Caco-2 (cell line): Measurements from ENCODE around the gene PCDH15. TPM values are rescaled to one million over a fixed set of nuclear protein-coding genes. Genes with fewer than 3 reads are reported as not detected.

Source experiments
- BruUV-seq: library from RNA; stranded (reverse); fragments of 400-500 nt; replicated peaks from 2 replicates; lab custom pipeline; 2021; lab: Mats Ljungman, UMichigan
- CTCF ChIA-PET: fragments of 300-600 bp; sonication (Branson Sonifier 250); formaldehyde crosslinking; loops from one replicate; lab custom pipeline; 2022; ENCODE audit warnings: antibody characterized with exemption; lab: Charles Lee
- POLR2A ChIA-PET: fragments of 300-600 bp; sonication (Branson Sonifier 250); formaldehyde crosslinking; loops from one replicate; lab custom pipeline; 2022; ENCODE audit warnings: antibody characterized with exemption; lab: Charles Lee
- DNase-seq, 2 experiments: peaks; one replicate each; pipeline versions ENCODE4 v3.0.0 to v3.0.0-alpha.2; 2020 to 2022
- H3K27me3 ChIP-seq: replicated peaks from 2 replicates; pipeline ENCODE4 v1.6.0; 2011; ENCODE audit warnings: low read length; ENCODE audit not compliant: control insufficient read depth, insufficient read depth
- H3K36me3 ChIP-seq: 2 replicates; pipeline ENCODE4 v1.5.1; 2011; ENCODE audit warnings: low read length; ENCODE audit not compliant: control insufficient read depth, insufficient read depth
- H3K4me1 ChIP-seq: fragments of 250-450 bp; sonication (Bioruptor Pico); 2 replicates; pipeline ENCODE4 v1.5.1; 2020; ENCODE audit warnings: mild to moderate bottlenecking
- H3K4me3 ChIP-seq: 2 replicates; pipeline ENCODE4 v1.5.1; 2011; ENCODE audit warnings: low read depth, mild to moderate bottlenecking, control low read depth, low read length
- H3K9me3 ChIP-seq: fragments of 250-450 bp; sonication (Bioruptor Pico); 2 replicates; pipeline ENCODE4 v1.5.1; 2020; ENCODE audit warnings: mild to moderate bottlenecking, moderate library complexity
- H3K27ac Mint-ChIP-seq: one replicate; pipeline ENCODE4 v1.8.0; 2022; ENCODE audit warnings: mixed read lengths; ENCODE audit not compliant: unreplicated experiment
- H3K27me3 Mint-ChIP-seq: one replicate; pipeline ENCODE4 v1.8.0; 2022; ENCODE audit warnings: mixed read lengths; ENCODE audit not compliant: insufficient read depth, unreplicated experiment
- H3K36me3 Mint-ChIP-seq: one replicate; pipeline ENCODE4 v1.8.0; 2022; ENCODE audit warnings: mild to moderate bottlenecking, mixed read lengths; ENCODE audit not compliant: insufficient read depth, unreplicated experiment
- H3K4me1 Mint-ChIP-seq: one replicate; pipeline ENCODE4 v1.8.0; 2022; ENCODE audit warnings: low read depth, mixed read lengths; ENCODE audit not compliant: unreplicated experiment
- H3K4me3 Mint-ChIP-seq: one replicate; pipeline ENCODE4 v1.8.0; 2022; ENCODE audit warnings: mild to moderate bottlenecking, moderate library complexity, mixed read lengths; ENCODE audit not compliant: unreplicated experiment
- H3K9me3 Mint-ChIP-seq: one replicate; pipeline ENCODE4 v1.8.0; 2022; ENCODE audit warnings: mixed read lengths; ENCODE audit not compliant: unreplicated experiment
- CTCF ChIP-seq, 2 experiments: fragments of 200-600 bp in 1 of 2; IDR thresholded peaks; 1 replicate in 1 of 2; 2 replicates in 1 of 2; pipeline versions ENCODE4 v1.5.1 to v1.8.0; 2011 to 2022; ENCODE audit warnings: antibody characterized with exemption in 1 of 2, control low read depth in 1 of 2, inconsistent platforms in 1 of 2, low read depth in 1 of 2, low read length in 1 of 2, mild to moderate bottlenecking in 1 of 2, moderate library complexity in 1 of 2; ENCODE audit not compliant: insufficient read depth in 1 of 2, severe bottlenecking in 1 of 2, unreplicated experiment in 1 of 2
- intact Hi-C: fragments of 100-400 bp; cut with micrococcal nuclease; formaldehyde crosslinking; loops from one replicate; pipeline ENCODE4 v1.10.0; 2022; ENCODE audit not compliant: unreplicated experiment
- total RNA-seq: library from RNA; stranded (reverse); gene quantifications from 2 replicates; pipeline ENCODE4 v1.2.3, GENCODE V29; 2022

Gene PCDH15
- total RNA-seq, 1 experiment from 2014 or later = 0.02 TPM

DNA sequence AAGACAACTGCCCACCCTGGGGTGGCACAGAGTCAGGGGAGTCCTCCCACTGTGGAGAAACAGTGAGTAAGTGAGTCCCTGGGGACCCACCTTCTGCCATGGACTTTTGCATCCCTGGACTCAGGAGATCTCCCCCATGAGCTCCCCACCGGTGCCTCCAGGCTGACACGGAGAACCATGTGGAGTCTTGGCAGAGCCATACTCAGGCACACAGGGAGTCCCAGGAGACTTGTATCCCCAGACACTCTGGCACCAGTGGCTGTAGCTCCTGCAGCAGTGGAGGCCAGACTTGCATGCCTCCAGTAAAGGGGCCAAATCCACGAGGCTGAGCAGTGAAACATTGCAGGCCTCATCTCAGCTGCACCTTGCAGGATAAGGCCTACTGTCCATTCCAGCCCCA is 791.4 kb downstream of the PCDH15 start:
- Mint-ChIP-seq H3K4me1 (no peaks in the 10 kb centered on the region), H3K4me3 (no peak overlapping the region), H3K27me3 (no peaks in the 10 kb centered on the region), H3K9me3 (peaks cover 31% of the 10 kb centered on the region), H3K36me3 (no peaks in the 10 kb centered on the region), H3K27ac (no peak overlapping the region)
- DNase-seq = no peak
- Histone ChIP-seq H3K9me3 (no peaks in the 10 kb centered on the region), H3K4me1 (no peaks in the 10 kb centered on the region), H3K4me3 (no peak overlapping the region), H3K27me3 (no peaks in the 10 kb centered on the region), H3K36me3 (no peaks in the 10 kb centered on the region)
- no TSS peak for BruUV-seq
- CTCF ChIA-PET = no interaction called here
- TF ChIP-seq CTCF (IDR thresholded peaks at IDR 0.05; ENCODE audit: insufficient read depth in 1 of 2, low read depth in 1 of 2, low read length in 1 of 2, severe bottlenecking in 1 of 2, unreplicated experiment in 1 of 2) = no peak
- intact Hi-C loops = loop anchor here (10.0 kb wide), 1 partner anchor 405 kb away; no protein-coding TSS in a partner anchor
- POLR2A ChIA-PET = no interaction called here

DNA sequence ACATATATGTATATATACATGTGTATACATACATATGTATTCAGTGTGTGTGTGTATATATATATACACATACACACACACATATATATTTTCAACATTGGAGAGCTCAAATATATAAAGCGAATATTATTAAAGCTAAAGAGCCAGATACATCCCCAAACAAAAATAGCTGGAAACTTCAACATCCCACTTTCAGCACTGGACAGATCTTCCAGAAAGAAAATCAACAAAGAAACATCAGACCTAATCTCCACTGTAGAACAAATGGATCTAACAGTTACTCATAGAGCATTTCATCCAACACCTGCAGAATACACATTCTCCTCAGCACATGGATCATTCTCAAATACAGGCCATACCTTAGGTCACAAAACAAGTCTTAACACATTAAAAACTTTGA is 799.0 kb downstream of the PCDH15 start:
- H3K4me1 ChIP-seq = peaks cover 5% of the 10 kb centered on the region; the same call in 1 of the 2 replicates
- POLR2A ChIA-PET = no interaction called here
- H3K36me3 Mint-ChIP-seq = no peaks in the 10 kb centered on the region
- H3K9me3 ChIP-seq = peaks cover 2% of the 10 kb centered on the region; the same call in 1 of the 2 replicates
- H3K27me3 ChIP-seq = no peaks in the 10 kb centered on the region
- no peak for DNase-seq
- no peak overlapping the region for H3K27ac Mint-ChIP-seq
- no TSS peak for BruUV-seq
- H3K36me3 ChIP-seq = no peaks in the 10 kb centered on the region
- CTCF ChIA-PET = no interaction called here
- TF ChIP-seq CTCF (IDR thresholded peaks at IDR 0.05; ENCODE audit: insufficient read depth in 1 of 2, low read depth in 1 of 2, low read length in 1 of 2, severe bottlenecking in 1 of 2, unreplicated experiment in 1 of 2) = no peak
- intact Hi-C loops = loop anchor here (10.0 kb wide), 1 partner anchor 397 kb away; no protein-coding TSS in a partner anchor
- H3K4me3 ChIP-seq = no peak overlapping the region
- peaks cover 31% of the 10 kb centered on the region for H3K9me3 Mint-ChIP-seq
- H3K27me3 Mint-ChIP-seq = no peaks in the 10 kb centered on the region
- H3K4me1 Mint-ChIP-seq = no peaks in the 10 kb centered on the region
- H3K4me3 Mint-ChIP-seq = no peak overlapping the region

GRCh38 chr10:53997953-53998352 is 803.1 kb downstream of the PCDH15 start:
- no peaks in the 10 kb centered on the region for H3K36me3 Mint-ChIP-seq
- intact Hi-C loops = loop anchor here (1.0 to 10.0 kb wide), 6 partner anchors 159 to 1264 kb away; partner anchors contain the start of gene PCDH15
- DNase-seq = no peak
- H3K27ac Mint-ChIP-seq = no peak overlapping the region
- no peaks in the 10 kb centered on the region; the same call in 1 of the 2 replicates for H3K9me3 ChIP-seq
- H3K4me3 Mint-ChIP-seq = no peak overlapping the region
- no peaks in the 10 kb centered on the region for H3K27me3 Mint-ChIP-seq
- no peaks in the 10 kb centered on the region for H3K4me1 Mint-ChIP-seq
- BruUV-seq = no TSS peak
- no peaks in the 10 kb centered on the region for H3K36me3 ChIP-seq
- POLR2A ChIA-PET = no interaction called here
- no peaks in the 10 kb centered on the region for H3K4me1 ChIP-seq
- H3K9me3 Mint-ChIP-seq = peaks cover 15% of the 10 kb centered on the region
- H3K27me3 ChIP-seq = no peaks in the 10 kb centered on the region
- CTCF ChIA-PET = no interaction called here
- TF ChIP-seq CTCF (IDR thresholded peaks at IDR 0.05; ENCODE audit: insufficient read depth in 1 of 2, low read depth in 1 of 2, low read length in 1 of 2, severe bottlenecking in 1 of 2, unreplicated experiment in 1 of 2) = peak; percentile 59 to 69
- no peak overlapping the region for H3K4me3 ChIP-seq
